NB4 (cell line): Measurements from ENCODE around the gene PPP1R11.

Experiments used
- CTCF ChIP-seq: IDR thresholded peaks from one replicate; pipeline ENCODE4 v1.5.1; 2012; ENCODE audit warnings: low read depth, low read length
- POLR2A ChIP-seq: IDR thresholded peaks from 2 replicates; pipeline ENCODE4 v1.6.1; 2011; ENCODE audit warnings: mild to moderate bottlenecking; ENCODE audit not compliant: insufficient read length; ENCODE audit errors: extremely low read depth

GRCh38 chr6:30100154-30100553 lies 33.2 kb downstream of the PPP1R11 start:
- TF ChIP-seq CTCF (no peak), POLR2A (no peak)
